SKM-1 (cell line): ENCODE measurements around the gene EFNA1.

Experiments
- DNase-seq: peaks from one replicate; lab custom pipeline; 2025; ENCODE audit not compliant: unreplicated experiment; lab: John Stamatoyannopoulos, UW

EFNA1 gene

DNA sequence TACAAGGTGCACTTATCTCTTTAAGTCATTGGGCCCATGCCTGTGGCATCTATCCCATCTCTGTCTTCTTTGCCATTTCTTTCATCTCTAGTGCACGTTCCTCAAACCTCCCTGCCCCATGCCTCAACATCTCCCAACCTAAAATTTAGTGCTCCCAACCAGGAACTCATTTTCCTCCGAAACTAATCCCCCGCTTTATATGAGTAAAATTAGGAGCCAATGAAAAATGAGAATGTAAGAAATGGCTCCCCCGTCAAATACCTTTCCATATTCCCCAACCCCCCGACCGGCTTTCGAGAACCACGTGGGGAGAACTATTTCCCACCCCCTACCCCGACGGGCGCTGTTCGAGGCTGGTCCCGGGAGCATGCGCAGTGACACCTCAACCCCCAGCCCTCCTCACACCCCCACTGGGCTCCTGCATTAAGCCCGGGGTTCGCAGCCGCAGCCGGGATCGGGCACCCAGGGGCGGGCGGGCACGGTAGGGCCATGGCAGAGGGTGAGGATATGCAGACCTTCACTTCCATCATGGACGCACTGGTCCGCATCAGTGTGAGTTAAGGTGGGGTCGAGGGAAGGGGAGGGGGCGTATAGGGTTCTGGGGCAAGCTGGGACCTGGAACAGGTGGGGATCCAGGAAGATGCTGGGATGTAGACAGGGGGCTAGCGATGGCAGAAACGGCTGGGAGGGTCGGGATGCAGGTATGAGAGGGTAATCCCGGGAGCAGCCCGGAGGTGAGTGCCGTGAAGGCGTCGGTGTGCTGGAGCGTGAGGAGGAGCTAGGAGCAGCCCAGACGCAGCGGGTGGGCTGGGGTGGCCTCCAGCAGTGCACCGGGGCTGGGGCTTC is 46.0 kb downstream of the EFNA1 start, which contains the start of gene TRIM46:
Gene TRIM46 (plus strand): TSS at position 372 of the 846 bp plus-strand sequence. CDS start 118 bp downstream, at position 490.
- DNase-seq: no peak

GRCh38 chr1:155174324-155175280 is 46.9 kb downstream of the EFNA1 start:
- no peak for DNase-seq

DNA sequence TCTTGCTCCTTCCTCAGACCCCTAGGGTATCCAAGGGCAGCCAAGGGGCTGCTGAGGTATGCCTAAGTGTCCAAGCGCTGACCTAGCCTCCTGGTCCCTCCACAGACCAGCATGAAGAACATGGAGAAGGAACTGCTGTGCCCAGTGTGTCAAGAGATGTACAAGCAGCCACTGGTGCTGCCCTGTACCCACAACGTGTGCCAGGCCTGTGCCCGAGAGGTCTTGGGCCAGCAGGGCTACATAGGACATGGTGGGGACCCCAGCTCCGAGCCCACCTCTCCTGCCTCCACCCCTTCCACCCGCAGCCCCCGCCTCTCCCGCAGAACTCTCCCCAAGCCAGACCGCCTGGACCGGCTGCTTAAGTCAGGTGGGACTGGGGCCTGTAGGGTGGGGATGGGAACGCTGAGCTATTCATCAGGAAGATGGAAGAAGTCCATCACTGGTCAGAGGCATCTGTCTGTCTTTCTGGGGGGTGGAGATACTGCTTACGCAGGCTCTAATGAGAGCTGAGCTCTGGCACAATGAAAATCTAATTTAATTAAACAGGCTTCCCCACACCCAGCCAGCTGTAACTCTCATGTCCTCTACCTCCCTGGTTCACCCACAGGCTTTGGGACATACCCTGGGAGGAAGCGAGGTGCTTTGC is 47.7 kb downstream of the EFNA1 start:
- no peak for DNase-seq

- DNase-seq: no peak
Measured at GRCh38 chr1:155175927-155176371, 48.3 kb downstream of the EFNA1 start.

DNA sequence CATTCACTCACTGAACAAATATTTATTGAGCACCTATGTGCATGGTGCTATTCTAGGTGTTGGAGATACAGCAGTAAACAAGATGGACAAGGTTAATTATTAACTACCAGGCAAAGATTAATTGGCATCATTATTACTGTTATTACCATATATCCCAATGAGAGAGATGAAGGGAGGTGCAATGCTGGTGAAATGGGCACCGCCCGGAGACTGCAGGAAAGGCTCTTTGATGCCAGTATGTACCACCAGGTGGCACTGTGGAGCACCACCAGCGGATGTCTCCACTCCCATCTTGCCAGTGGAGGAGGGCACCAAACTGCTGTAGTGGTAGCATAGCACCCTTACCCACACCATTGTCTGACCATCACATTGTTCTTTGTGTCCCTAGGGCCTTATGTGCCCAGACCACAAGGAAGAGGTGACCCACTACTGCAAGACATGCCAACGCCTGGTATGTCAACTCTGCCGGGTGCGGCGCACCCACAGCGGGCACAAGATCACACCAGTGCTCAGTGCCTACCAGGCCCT is 48.9 kb downstream of the EFNA1 start:
- peak; percentile 66 for DNase-seq

DNA sequence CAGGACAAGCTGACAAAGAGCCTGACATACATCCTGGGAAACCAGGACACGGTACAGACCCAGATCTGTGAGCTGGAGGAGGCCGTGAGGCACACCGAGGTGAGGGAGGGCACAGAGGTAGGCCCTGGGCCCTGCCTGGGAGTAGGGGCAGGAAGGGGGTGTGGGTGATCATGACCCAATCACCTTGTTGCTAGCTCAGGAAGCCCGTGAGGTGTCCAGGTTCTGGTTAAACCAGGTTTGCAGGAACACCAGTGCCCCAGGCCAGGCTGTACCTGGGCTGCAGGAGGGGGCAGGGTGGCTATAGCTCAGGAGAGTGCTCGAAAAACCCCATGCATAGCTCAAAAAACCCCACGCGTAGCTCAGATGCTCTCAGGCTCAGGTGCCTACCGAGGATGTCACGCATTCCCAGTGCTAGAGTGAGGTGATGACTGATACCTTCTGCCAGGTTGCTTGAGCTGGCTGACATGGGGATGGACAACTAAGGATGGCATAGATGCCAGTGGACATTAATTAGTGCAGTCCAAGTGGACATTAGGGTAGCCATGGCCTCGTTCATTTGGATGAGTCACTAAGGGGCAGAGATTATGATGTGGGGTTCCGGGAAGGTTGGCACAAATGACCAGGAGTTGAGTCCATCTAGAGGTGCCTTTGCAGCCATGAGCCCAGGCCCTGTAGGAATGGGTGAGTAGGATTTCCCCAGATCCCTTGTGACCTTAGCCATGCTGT is 49.7 kb downstream of the EFNA1 start:
- DNase-seq: no peak

DNA sequence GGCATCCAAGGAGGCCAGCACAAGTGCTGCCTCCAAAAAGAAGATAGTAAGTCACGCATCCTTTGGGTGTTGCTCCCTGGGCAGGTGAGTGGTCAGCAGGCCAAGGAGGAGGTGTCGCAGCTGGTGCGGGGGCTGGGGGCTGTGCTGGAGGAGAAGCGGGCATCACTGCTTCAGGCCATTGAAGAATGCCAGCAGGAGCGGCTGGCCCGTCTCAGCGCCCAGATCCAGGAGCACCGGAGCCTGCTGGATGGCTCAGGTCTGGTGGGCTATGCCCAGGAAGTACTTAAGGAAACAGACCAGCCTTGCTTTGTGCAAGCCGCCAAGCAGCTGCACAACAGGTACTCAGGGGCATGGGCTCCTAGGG is 50.2 kb downstream of the EFNA1 start:
- DNase-seq: no peak

DNA sequence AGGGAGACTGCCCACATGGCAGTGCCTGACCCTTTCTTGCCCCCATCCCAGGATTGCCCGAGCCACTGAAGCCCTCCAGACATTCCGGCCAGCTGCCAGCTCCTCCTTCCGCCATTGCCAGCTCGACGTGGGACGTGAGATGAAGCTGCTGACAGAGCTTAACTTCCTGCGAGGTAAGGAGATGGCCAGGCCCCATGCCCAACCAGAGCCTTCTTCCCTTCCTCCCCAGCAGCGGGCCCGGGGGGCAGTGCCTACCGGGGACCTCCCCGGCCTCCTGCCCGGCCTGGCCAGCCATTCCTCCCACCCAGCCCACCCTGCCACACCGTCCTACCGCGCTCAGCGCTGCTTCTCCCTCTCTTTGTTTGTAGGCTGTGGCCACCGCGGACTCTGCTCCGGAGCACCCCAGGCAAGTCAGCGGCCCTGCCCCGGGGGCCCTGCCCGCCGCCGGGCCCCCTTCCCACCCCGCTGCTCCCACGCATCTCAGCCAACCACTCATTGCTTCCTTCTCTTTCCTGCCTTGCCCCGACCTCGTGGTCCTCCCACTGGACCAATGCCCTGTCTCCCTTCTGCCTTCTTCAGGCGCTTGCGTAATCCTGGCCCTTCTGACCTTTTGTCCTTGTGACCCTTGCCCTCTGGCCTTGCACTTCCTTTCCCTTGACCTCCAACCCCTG is 50.9 kb downstream of the EFNA1 start:
- DNase-seq: peak; percentile 77

DNA sequence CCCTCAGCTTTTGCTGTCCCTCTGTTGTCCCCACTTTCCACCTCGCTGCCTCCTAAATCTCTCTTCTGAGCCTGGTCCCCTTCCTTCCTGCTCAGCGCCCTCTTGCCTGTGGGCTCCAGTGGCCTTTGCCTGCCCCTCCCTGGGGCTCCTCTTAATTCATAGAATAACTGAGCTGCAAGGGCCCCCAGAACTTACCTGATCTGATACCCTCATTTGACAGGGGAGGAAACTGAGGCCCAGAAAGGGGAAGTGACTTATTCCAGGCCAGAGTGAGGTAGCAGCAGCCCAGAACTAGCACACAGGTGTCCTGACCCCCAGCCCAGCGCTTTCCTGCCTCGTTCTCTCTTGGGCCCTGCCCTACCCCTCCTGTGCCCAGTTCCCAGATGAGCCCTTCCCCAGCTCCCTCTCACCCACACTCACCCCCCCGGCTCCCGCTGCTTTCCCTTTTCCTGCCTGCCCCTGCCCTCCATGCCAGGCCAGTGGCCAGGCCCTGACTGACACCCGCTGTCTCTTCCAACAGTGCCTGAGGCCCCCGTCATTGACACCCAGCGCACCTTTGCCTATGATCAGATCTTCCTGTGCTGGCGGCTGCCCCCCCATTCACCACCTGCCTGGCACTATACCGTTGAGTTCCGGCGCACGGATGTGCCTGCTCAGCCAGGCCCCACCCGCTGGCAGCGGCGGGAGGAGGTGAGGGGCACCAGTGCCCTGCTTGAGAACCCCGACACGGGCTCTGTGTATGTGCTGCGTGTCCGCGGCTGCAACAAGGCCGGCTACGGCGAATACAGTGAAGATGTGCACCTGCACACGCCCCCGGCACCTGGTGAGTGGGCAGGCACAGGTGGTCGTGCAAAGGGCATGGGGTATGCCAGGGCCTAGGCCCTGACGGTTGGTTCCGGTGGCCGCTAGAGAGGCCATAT is 51.7 kb downstream of the EFNA1 start:
- no peak for DNase-seq

- no peak for DNase-seq
Measured at GRCh38 chr1:155181371-155182051, 53.8 kb downstream of the EFNA1 start.

- no peak for DNase-seq
Measured at GRCh38 chr1:155182052-155182550, 54.4 kb downstream of the EFNA1 start.

DNA sequence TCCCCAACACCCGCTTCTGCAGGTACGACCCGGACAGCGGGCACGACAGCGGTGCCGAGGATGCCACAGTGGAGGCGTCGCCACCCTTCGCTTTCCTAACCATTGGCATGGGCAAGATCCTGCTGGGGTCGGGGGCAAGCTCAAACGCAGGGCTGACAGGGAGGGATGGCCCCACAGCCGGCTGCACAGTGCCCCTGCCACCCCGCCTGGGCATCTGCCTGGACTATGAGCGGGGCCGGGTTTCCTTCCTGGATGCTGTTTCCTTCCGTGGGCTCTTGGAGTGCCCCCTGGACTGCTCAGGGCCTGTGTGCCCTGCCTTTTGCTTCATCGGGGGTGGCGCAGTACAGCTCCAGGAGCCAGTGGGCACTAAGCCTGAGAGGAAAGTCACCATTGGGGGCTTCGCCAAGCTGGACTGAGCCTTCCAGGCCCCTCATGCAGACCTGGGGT is 56.1 kb downstream of the EFNA1 start:
- DNase-seq: no peak

DNA sequence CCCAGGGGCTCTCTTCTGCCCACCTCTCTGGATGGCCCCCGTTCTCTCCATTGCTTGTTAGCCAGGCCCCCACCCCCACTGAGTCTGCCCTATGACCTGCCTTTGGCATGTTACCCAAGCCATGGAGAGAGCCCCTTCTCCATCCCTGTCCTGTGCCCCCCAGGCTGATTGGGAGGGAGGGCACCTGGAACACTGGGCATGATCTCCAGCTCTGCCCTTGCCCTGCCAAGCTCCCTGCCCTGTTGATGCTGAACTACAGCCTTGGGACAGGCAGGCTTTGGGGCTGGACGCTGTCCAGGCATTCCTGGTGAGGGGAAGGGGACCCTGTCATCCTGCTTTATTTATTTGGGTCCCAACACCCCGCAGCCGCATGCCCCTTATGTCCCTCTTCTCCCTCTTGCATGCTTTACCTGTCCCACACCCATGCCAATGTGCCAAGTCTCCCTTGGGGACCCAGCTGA is 56.7 kb downstream of the EFNA1 start:
- DNase-seq: no peak
